ENCODE results near the gene SUN1.
"Not testable (repeated sequence)": the region's sequence is repeated elsewhere in the genome, so short reads cannot be mapped to it uniquely, and the experiment has no call there.

The SUN1 gene

GRCh38 chr7:894164-894867 is 62.0 kb downstream of the SUN1 start:
- DNase-seq = no peak

GRCh38 chr7:894927-895450 is 62.7 kb downstream of the SUN1 start:
- no peak for DNase-seq

DNA sequence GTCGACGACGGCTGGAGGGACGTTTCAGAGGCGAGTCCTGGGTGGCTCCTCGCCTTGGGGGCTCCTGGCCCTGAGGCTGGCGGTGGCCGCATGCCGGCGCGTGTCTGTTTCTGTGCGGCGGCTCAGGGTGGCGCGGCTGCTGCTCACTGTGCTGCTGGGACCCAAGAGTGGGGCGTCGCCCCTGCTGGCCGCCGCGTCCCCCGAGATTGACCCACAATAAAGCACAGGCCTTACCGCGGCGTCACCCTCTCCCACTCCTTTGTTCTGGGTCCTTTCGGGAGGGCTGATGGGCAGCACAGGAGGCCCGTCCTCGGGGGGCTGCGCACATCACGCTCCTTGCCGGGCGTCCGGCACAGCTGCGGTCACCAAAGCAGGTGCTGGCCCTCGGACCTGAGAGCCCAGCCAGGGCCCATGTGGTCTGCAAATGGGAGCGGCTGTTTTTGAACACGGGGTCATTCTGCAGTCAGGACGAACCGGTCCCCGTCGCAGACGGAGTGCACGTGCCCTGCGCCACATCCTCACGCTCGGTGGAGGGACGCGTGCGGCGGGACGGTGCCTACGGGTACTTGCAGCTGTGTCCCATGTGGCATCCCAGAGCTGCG is 63.3 kb downstream of the SUN1 start:
- no peak for DNase-seq

- DNase-seq = no peak
These were observed 64.2 kb downstream of the SUN1 start for GRCh38 chr7:896346-897075.

- no peak for DNase-seq
These were observed 64.8 kb downstream of the SUN1 start for GRCh38 chr7:897086-897485.

- no peak for DNase-seq
These were observed 65.6 kb downstream of the SUN1 start for GRCh38 chr7:897771-898376.

- DNase-seq = no peak
These were observed 66.2 kb downstream of the SUN1 start for GRCh38 chr7:898460-898854.

- DNase-seq = no peak
These were observed 66.8 kb downstream of the SUN1 start for GRCh38 chr7:898855-899681.

DNA sequence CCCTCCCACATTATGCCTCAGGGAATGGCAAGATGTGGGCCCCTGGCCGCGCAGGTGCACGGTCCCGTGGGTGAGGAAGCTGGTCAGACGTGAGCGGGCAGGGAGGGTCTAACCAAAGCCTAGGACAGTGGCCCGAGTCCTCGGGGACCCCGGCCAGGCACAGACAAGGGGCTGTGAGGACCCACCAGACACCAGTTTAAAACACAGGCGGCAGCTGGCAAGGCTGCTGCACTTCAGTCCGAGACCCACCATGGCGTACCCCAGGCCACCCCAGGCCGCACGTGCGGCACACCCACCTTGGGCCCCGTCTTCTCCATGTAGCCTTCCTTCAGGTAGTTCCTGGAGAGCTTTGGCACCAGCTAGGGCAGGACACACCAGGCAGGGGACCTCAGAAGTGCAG is 67.5 kb downstream of the SUN1 start:
- no peak for DNase-seq

DNA sequence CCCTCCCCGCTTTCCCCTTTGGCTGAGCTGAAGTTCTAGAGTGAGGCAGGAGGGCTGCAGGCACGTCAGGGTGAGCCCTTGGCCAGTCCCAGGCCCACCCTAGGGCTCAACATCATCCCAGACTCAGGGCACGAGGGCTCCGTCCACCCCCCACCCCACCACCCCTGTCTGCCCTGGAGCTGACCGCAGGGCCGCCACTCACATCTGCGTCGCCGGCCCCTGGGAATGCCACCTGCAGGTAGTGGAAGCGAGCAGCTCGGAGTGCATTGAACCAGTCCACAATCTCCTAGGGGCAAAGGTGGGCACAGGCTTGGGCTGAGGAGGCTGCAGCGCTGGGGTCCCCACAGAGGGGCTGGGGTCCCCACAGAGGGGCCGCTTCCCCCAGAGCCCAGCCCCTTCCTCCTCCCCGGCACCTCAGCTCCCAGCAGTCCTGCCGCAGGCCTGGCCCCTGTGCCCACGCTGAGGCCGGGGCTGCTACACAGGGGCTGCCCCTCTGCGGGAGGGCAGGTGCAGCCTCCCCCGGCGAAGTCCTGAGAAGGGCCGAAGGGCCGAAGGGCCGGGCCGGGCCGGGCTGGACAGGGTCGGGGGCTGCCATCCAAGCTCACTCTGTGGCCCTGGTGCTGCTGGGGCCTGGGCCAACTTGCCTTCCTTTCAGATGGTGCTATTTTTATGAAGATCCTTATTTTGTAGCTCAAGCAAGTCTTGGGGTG is 68.2 kb downstream of the SUN1 start:
- no peak for DNase-seq

DNA sequence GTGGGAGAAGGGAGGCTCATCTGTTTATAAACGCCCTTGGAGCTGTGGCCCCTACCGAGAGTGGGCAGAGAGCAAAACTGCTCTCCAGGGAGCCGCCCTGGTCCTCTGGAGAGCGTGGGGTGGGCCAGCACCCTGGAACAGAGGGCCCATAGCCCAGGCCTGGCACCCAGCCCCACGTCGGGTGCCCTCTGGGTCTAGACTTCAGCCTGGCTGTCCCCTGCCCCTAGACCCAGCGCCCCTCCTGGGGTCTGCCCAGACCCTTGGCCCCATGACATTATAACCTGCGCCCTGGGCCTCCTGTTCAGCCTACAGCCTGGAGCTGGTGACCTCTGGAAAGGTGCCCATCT is 68.7 kb downstream of the SUN1 start:
- no peak for DNase-seq

DNA sequence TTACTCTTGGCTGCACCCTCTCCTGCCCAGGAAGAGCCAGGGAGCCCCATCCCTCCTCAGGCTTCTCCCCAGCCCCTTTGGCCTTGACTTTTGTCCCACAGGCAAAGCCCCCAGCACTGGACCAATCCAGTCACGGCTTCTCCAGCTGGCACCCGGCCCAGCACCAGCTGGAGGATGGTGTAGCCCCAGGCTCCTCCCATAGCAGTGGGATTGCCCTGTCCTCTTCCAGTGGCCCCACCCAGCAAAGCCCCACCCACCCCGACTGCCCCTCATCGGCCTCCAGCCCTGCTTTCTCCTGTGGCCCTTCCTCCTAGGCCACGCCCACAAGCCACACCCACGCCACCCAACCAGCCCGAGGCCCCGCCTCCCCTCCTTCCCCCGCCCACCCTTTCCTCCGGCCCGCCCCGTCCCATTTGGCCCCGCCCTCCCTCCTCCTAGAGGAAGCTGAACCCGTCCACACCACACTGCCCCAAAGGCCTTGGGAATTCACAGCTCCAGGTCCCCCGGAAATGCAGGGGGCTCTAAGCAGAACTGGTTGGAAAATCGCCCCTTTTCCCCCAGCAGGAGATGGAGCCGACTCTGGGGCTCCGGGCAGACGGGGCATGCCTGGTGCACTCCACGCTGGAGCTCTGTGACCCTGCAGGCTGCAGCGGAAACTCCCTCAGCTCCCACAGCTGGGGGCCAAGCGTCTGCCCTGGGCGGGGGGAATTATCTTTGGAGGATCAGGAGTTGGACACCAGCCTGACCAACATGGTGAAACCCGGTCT is 69.3 kb downstream of the SUN1 start:
- DNase-seq = no peak

- no peak for DNase-seq
These were observed 70.7 kb downstream of the SUN1 start for GRCh38 chr7:902996-903395.

DNA sequence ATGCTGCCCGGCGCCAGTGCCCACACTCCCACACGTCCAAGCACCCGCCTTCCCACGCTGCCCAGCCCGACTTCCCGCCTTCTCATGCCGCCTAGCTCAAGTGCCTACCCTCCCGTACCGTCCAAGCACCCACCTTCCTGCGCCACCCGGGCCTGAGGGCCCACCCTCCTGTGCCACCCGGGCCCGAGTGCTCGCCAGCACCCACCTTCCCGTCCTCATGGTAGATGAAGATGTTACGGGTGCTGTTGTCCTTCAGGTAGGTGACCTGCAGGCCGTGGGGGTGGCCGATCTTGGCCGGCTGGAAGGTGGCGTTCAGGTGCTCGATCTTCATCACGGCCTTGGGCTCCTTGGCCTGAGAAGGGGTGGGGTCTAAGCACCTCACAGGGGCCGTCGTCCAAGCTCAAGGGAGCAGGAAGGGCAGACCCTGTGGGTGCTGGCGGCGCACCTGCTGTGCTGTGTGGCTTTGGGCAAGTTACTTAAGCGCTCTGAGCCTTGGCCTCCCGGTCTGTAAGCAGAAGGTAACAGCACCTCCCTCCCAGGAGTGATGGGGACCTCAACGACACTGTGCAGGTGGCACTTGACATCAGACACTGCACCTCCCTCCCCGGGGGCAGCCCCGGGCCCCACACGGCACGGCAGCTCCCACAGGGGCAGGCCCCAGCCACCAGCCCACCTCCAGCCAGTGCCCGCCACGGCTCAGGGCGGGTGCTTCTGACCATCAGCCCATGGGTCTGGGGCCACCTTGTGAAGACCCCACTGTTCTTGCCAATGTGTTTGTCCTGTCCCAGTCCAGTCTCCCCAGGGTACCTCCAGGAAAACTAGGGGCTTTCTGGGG is 71.9 kb downstream of the SUN1 start:
- no peak for DNase-seq

GRCh38 chr7:904847-905246 is 72.6 kb downstream of the SUN1 start:
- no peak for DNase-seq

GRCh38 chr7:906776-907157 is 74.5 kb downstream of the SUN1 start:
- DNase-seq = no peak

DNA sequence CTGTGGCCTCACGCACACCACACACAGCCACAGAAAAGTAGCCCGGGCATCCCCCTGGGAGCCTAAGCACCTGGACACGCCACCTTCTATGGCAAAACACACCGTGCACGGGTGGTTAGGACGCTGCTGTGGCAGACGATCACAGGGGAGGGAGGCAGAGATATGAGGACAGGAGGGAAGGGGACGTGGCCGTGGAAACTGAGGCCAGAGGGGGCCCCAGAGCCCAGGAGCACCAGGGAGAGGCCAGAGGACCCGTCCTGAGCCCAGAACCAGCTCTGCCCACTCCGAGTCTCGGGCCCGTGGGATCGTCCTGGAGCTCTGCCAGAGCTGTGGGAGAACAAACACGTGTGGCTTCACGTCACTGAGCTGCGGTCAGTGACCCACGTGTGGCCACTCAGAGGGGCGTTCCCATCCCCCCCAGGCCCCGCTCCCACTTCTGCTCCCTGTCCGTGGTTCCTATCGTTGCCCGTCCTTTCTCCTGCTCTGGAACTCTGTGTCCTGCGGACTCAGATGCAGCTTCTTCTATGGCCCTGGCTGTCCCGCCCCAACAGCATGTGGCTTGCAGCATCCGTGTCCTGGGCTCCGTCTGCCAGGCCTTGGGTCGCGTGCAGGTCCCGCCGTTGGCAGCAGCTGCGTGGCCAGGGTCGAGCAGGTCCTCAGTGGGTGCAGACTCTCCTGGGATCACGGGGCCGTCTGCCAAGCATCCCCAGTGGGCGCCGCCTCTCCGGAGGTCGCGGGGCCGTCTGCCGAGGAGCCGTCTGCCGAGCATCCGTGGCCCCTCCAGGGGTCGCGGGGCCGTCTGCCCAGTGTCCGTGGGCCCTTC is 75.1 kb downstream of the SUN1 start:
- no peak for DNase-seq

GRCh38 chr7:908159-908581 is 75.9 kb downstream of the SUN1 start:
- DNase-seq = no peak

DNA sequence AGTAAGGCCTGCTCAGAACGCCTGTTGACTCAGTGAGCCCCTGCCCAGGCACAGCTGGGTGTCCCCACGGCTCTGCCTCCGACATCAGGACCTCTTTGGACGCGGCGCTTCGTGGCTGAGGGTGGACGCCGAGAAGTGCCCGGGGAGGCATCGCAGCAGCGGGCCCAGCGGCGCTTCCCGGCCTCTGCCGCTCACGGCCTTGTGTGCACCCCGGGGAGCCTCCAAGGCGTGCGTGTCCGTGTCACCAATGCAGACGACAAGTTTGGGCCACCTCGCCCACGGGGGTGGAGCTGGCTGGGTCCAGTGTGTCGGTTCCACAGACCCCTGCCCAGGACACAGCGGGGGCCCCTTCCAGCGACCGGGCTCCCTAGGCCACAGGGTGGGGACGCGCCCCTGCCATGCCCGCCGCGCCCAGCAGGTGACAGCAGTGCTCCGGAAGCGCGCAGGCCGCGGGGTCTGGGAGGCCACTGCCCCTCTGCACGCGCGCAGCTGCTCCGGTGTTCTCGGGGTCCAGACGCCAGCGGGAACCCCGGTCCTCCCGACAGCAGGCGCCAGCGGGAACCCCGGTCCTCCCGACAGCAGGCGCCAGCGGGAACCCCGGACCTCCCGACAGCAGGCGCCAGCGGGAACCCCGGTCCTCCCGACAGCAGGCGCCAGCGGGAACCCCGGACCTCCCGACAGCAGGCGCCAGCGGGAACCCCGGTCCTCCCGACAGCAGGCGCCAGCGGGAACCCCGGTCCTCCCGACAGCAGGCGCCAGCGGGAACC is 76.5 kb downstream of the SUN1 start:
- DNase-seq = not testable (repeated sequence)
